Esophagus muscularis mucosa (tissue), 4 donors: Measurements from ENCODE around the gene CDC42BPA. TPM values are rescaled to one million over a fixed set of nuclear protein-coding genes. Genes with fewer than 3 reads are reported as not detected.
A peak's percentile ranks its signal among the peaks of the same experiment; 100 is the strongest.

Experiments used
- DNase-seq: peaks from one replicate; pipeline ENCODE4 v3.0.0-alpha.2; 2017; ENCODE audit errors: extremely low spot score
- H3K27ac ChIP-seq, 4 donors: fragments of 200-600 bp; sonication (generic); replicated peaks in 1 of 4; 1 replicate in 3 of 4; 2 replicates in 1 of 4; pipeline ENCODE4 v1.5.1; 2016 to 2019; ENCODE audit warnings: mild to moderate bottlenecking in 1 of 4
- H3K27me3 ChIP-seq, 4 donors: fragments of 200-600 bp; sonication (generic); one replicate each; pipeline versions ENCODE4 v1.5.1 to v1.6.0; 2016 to 2019
- H3K36me3 ChIP-seq, 4 donors: fragments of 200-600 bp; sonication (generic); one replicate each; pipeline ENCODE4 v1.5.1; 2016 to 2019
- H3K4me1 ChIP-seq, 4 donors: fragments of 200-600 bp; sonication (generic); one replicate each; pipeline ENCODE4 v1.5.1; 2016 to 2019
- H3K4me3 ChIP-seq, 4 donors: fragments of 200-600 bp; sonication (generic); 1 replicate in 2 of 4; 2 replicates in 2 of 4; pipeline ENCODE4 v1.5.1; 2016 to 2019; ENCODE audit warnings: mild to moderate bottlenecking in 4 of 4, moderate library complexity in 1 of 4
- H3K9me3 ChIP-seq, 4 donors: fragments of 200-600 bp; sonication (generic); 1 replicate in 3 of 4; 2 replicates in 1 of 4; pipeline ENCODE4 v1.5.1; 2016 to 2019
- EP300 ChIP-seq: sonication (generic); formaldehyde crosslinking; IDR thresholded peaks from one replicate; pipeline ENCODE4 v1.6.1; 2017; ENCODE audit warnings: antibody characterized with exemption
- POLR2A ChIP-seq: fragments of 450-650 bp; IDR thresholded peaks from one replicate; pipeline ENCODE4 v1.6.1; 2017; ENCODE audit warnings: antibody characterized with exemption, moderate library complexity, mild to moderate bottlenecking, low read depth
- POLR2AphosphoS5 ChIP-seq, 2 donors: sonication (generic); formaldehyde crosslinking; IDR thresholded peaks; one replicate each; pipeline ENCODE4 v1.6.1; 2017; ENCODE audit warnings: antibody characterized with exemption in 2 of 2
- WGBS: methylation state at CpG from one replicate; pipeline ENCODE4 v1.1.5; 2018; 5-methylcytosine and 5-hydroxymethylcytosine counted together
- intact Hi-C: fragments of 100-400 bp; cut with DNase I; formaldehyde crosslinking; loops from one replicate; pipeline ENCODE4 v1.15.1; 2023
- total RNA-seq, 4 donors: library from RNA; depleted of rRNA; stranded (reverse); fragments of >200 nt; gene quantifications; one replicate each; pipeline versions ENCODE4 v1.1.0 to v1.2.1, GENCODE V29; 2016
- TF ChIP-seq, protein P1 (sequence below), 3 experiments: fragments of 200-600 bp in 2 of 3; fragments of 450-650 bp in 1 of 3; sonication (generic) in 2 of 3; IDR thresholded peaks; one replicate each; pipeline ENCODE4 v1.5.1; 2017 to 2019; ENCODE audit warnings: antibody characterized with exemption in 3 of 3, mild to moderate bottlenecking in 2 of 3, moderate library complexity in 1 of 3

Gene CDC42BPA
- total RNA-seq, 4 donors from 2014 or later, result 59.5 to 72.2 (median 69.7) TPM

DNA sequence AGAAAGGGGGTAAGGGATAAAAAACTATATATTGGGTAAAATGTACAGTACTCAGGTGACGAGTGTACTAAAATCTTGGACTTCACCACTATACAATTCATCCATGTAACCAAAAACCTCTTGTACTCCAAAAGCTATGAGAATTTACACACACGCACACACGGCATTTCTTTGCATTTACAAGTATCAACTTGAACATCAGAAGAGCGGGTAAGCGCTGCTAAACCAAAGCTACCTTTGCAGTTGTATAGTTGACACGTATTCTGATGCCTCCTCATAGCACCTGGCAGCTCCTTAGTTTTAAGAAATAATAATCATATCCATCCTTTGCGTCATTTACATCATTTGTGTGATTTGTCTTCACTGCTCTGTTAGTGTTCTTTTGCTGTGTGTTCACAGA is 17.6 kb downstream of the CDC42BPA start:
- DNase-seq, result no peak
- WGBS, result 98% methylated on average over 7 of the region's 7 CpGs
- TF ChIP-seq, protein P1, sequence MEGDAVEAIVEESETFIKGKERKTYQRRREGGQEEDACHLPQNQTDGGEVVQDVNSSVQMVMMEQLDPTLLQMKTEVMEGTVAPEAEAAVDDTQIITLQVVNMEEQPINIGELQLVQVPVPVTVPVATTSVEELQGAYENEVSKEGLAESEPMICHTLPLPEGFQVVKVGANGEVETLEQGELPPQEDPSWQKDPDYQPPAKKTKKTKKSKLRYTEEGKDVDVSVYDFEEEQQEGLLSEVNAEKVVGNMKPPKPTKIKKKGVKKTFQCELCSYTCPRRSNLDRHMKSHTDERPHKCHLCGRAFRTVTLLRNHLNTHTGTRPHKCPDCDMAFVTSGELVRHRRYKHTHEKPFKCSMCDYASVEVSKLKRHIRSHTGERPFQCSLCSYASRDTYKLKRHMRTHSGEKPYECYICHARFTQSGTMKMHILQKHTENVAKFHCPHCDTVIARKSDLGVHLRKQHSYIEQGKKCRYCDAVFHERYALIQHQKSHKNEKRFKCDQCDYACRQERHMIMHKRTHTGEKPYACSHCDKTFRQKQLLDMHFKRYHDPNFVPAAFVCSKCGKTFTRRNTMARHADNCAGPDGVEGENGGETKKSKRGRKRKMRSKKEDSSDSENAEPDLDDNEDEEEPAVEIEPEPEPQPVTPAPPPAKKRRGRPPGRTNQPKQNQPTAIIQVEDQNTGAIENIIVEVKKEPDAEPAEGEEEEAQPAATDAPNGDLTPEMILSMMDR (IDR thresholded peaks at IDR 0.05), result no peak
- no peak for TF ChIP-seq POLR2A
- no peak for TF ChIP-seq POLR2AphosphoS5 (IDR thresholded peaks at IDR 0.05)
- TF ChIP-seq EP300, result no peak
- Histone ChIP-seq H3K36me3 (no peaks in the 10 kb centered on the region), H3K9me3 (no peaks in the 10 kb centered on the region), H3K27ac (no peak overlapping the region), H3K27me3 (no peaks in the 10 kb centered on the region), H3K4me3 (no peak overlapping the region), H3K4me1 (peaks cover 14 to 25% (median 21%) of the 10 kb centered on the region in 4 donors)
- intact Hi-C loops, result no loop called here

GRCh38 chr1:227299688-227300087 is 18.6 kb downstream of the CDC42BPA start:
- Histone ChIP-seq H3K36me3 (no peaks in the 10 kb centered on the region), H3K27me3 (no peaks in the 10 kb centered on the region), H3K4me3 (no peak overlapping the region), H3K4me1 (peaks cover 14 to 27% (median 23%) of the 10 kb centered on the region in 4 donors), H3K27ac (peak overlapping the region in 3 of 4 donors; percentile 39 to 42 (median 40)), H3K9me3 (no peaks in the 10 kb centered on the region)
- 53% methylated on average over 4 of the region's 4 CpGs for WGBS
- DNase-seq, result no peak
- TF ChIP-seq POLR2AphosphoS5 (IDR thresholded peaks at IDR 0.05), result no peak
- TF ChIP-seq, protein P1 (IDR thresholded peaks at IDR 0.05), result no peak
- TF ChIP-seq POLR2A, result no peak
- TF ChIP-seq EP300, result no peak
- intact Hi-C loops, result no loop called here

GRCh38 chr1:227299241-227299627 is 19.1 kb downstream of the CDC42BPA start:
- Histone ChIP-seq H3K36me3 (no peaks in the 10 kb centered on the region), H3K4me3 (peak overlapping the region in 2 of 4 donors; percentile 9 to 21), H3K4me1 (peaks cover 14 to 27% (median 23%) of the 10 kb centered on the region in 4 donors), H3K27me3 (no peaks in the 10 kb centered on the region), H3K9me3 (no peaks in the 10 kb centered on the region), H3K27ac (peak overlapping the region; percentile 39 to 64 (median 41))
- no peak for DNase-seq
- TF ChIP-seq POLR2A (no peak), EP300 (no peak)
- intact Hi-C loops, result no loop called here

DNA sequence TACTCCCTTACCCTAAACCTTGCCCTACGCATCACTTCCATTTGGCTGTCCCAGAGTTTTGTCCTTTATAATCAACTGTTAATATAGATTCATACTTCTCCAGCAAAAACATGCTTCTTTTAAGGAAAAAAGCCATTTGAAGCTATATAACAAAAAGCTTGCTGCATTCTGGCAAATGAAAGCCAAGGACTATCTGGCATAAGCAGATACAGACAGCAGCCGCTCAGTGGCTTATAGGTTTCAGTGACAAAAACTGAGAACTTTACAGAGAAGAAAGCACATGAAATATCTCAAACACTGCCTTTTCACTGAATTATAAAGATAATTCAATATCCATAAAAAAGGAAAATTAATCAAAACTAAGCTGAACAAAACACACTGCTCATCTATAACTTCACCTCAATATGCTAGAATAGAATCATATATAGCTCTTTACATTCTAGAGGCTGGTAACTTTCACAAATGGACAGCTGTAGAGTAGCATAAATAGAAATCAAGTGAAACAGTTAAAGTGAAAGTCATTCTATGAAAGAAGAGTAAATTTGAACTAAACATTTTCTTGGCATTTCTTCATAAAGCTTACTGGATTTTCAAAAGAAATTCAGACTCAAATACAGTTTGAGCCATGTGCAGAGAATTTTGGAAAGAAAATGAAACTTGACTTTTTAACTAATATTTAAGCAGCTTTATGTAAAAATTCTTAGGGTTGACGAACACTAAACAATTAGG is 19.6 kb downstream of the CDC42BPA start:
- TF ChIP-seq, protein P1 (IDR thresholded peaks at IDR 0.05), result peak in 1 of 3 experiments; percentile 6
- TF ChIP-seq EP300, result no peak
- Histone ChIP-seq H3K36me3 (no peaks in the 10 kb centered on the region), H3K9me3 (no peaks in the 10 kb centered on the region), H3K27me3 (no peaks in the 10 kb centered on the region), H3K4me1 (peaks cover 14 to 27% (median 23%) of the 10 kb centered on the region in 4 donors), H3K27ac (peak overlapping the region; percentile 39 to 64 (median 41)), H3K4me3 (peak overlapping the region in 2 of 4 donors; percentile 9 to 21)
- no peak for DNase-seq
- WGBS, result 53% methylated on average over 3 of the region's 3 CpGs
- intact Hi-C loops, result no loop called here

DNA sequence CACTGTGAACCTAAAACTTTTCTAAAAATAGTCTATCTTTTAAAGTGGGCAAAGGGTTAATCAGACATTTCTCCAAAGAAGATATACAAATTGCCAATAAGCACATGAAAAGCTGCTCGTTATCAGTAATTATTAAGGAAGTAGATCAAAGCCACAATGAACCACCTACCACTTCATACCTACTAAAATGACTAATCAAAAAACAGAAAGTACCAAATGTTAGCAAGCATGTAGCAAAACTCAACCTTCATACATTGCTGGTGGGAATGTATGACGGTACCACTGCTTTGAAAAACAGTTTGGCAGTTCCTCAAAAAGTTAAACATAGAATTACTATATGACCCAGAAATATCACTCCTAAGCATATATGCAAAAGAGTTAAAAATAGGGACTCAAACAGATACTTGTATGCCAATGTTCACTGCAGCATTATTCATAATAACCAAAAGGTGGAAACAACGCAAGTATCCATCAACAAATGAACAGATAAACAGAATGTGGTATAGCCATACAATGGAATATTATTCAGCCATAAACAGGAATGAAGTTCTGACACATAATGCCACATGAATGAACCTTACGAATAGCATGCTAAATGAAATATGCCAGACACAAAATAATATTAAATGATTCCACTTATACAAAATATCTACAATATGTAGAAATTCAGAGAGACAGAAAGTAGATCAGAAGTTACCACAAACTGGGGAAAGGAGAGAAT is 21.1 kb downstream of the CDC42BPA start:
- H3K4me3 ChIP-seq, result no peak overlapping the region
- no peak for TF ChIP-seq POLR2A
- TF ChIP-seq POLR2AphosphoS5 (IDR thresholded peaks at IDR 0.05), result no peak
- TF ChIP-seq EP300, result no peak
- TF ChIP-seq, protein P1 (IDR thresholded peaks at IDR 0.05), result no peak
- no peaks in the 10 kb centered on the region for H3K9me3 ChIP-seq
- intact Hi-C loops, result no loop called here
- WGBS, result 97% methylated on average over 4 of the region's 4 CpGs
- H3K36me3 ChIP-seq, result no peaks in the 10 kb centered on the region
- peaks cover 14 to 27% (median 23%) of the 10 kb centered on the region in 4 donors for H3K4me1 ChIP-seq
- H3K27me3 ChIP-seq, result no peaks in the 10 kb centered on the region
- no peak for DNase-seq
- H3K27ac ChIP-seq, result no peak overlapping the region
